HAP-1 (cell line): Measurements from ENCODE around the gene SPEM2.

Experiments
- DNase-seq, 2 experiments: peaks; one replicate each; pipeline ENCODE4 v3.0.0-alpha.2; 2016 to 2020; ENCODE audit warnings: low spot score in 2 of 2
- H3K27me3 ChIP-seq: fragments of 250-450 bp; sonication (Bioruptor Pico); 2 replicates; pipeline ENCODE4 v1.5.1; 2020; ENCODE audit warnings: low read depth, mild to moderate bottlenecking, moderate library complexity
- H3K36me3 ChIP-seq: fragments of 250-450 bp; sonication (Bioruptor Pico); replicated peaks from 2 replicates; pipeline ENCODE4 v1.5.1; 2020; ENCODE audit warnings: mild to moderate bottlenecking
- H3K4me1 ChIP-seq: fragments of 250-450 bp; sonication (Bioruptor Pico); 2 replicates; pipeline ENCODE4 v1.5.1; 2020; ENCODE audit warnings: mild to moderate bottlenecking
- H3K4me3 ChIP-seq: fragments of 250-450 bp; sonication (Bioruptor Pico); 2 replicates; pipeline ENCODE4 v1.5.1; 2020; ENCODE audit warnings: mild to moderate bottlenecking, moderate library complexity
- H3K9me3 ChIP-seq: fragments of 250-450 bp; sonication (Bioruptor Pico); 2 replicates; pipeline ENCODE4 v1.5.1; 2020; ENCODE audit warnings: mild to moderate bottlenecking, moderate library complexity
- in situ Hi-C: fragments of 300-500 bp; cut with MboI; formaldehyde crosslinking; loops from 3 replicates; pipeline ENCODE4 v1.14.3; 2020; ENCODE audit warnings: low sequenced_read_pairs, inconsistent platforms, mixed read lengths

Gene SPEM2

GRCh38 chr17:7407485-7408251 is 17.7 kb upstream of the SPEM2 start, which contains the start of gene NLGN2:
TSS of gene NLGN2 (plus strand) at chr17:7407845. CDS start at chr17:7408256, 411 bp downstream.
- peaks cover 10% of the 10 kb centered on the region for H3K36me3 ChIP-seq
- DNase-seq, result no peak
- no peaks in the 10 kb centered on the region for H3K27me3 ChIP-seq
- in situ Hi-C loops, result no loop called here
- peaks cover 5% of the 10 kb centered on the region for H3K4me1 ChIP-seq
- H3K4me3 ChIP-seq, result no peak within 1 kb of the TSS
- no peaks in the 10 kb centered on the region for H3K9me3 ChIP-seq

- peaks cover 9% of the 10 kb centered on the region for H3K36me3 ChIP-seq
- in situ Hi-C loops, result no loop called here
- no peaks in the 10 kb centered on the region; the same call in 1 of the 2 replicates for H3K4me1 ChIP-seq
- no peak for DNase-seq
- H3K4me3 ChIP-seq, result no peak overlapping the region
- H3K27me3 ChIP-seq, result no peaks in the 10 kb centered on the region
- no peaks in the 10 kb centered on the region for H3K9me3 ChIP-seq
Measured at GRCh38 chr17:7408252-7408727, 17.1 kb upstream of the SPEM2 start.

- no peak for DNase-seq
- Histone ChIP-seq H3K4me3 (no peak overlapping the region), H3K36me3 (peaks cover 9% of the 10 kb centered on the region), H3K4me1 (no peaks in the 10 kb centered on the region; the same call in 1 of the 2 replicates), H3K9me3 (no peaks in the 10 kb centered on the region), H3K27me3 (no peaks in the 10 kb centered on the region)
- in situ Hi-C loops, result no loop called here
Measured at GRCh38 chr17:7408863-7409262, 16.6 kb upstream of the SPEM2 start.

GRCh38 chr17:7409716-7410115 is 15.7 kb upstream of the SPEM2 start:
- Histone ChIP-seq H3K27me3 (no peaks in the 10 kb centered on the region), H3K9me3 (no peaks in the 10 kb centered on the region), H3K4me3 (no peak overlapping the region), H3K4me1 (no peaks in the 10 kb centered on the region; the same call in 1 of the 2 replicates), H3K36me3 (peaks cover 9% of the 10 kb centered on the region)
- no peak for DNase-seq
- in situ Hi-C loops, result no loop called here

- Histone ChIP-seq H3K36me3 (peaks cover 15% of the 10 kb centered on the region), H3K4me3 (no peak overlapping the region), H3K27me3 (no peaks in the 10 kb centered on the region), H3K9me3 (no peaks in the 10 kb centered on the region), H3K4me1 (no peaks in the 10 kb centered on the region; the same call in 1 of the 2 replicates)
- no peak for DNase-seq
- in situ Hi-C loops, result no loop called here
Measured at GRCh38 chr17:7410634-7411426, 14.6 kb upstream of the SPEM2 start.

GRCh38 chr17:7411427-7411750 is 14.0 kb upstream of the SPEM2 start:
- no peaks in the 10 kb centered on the region for H3K4me1 ChIP-seq
- H3K9me3 ChIP-seq, result no peaks in the 10 kb centered on the region
- DNase-seq, result no peak
- no peak overlapping the region for H3K4me3 ChIP-seq
- in situ Hi-C loops, result no loop called here
- no peaks in the 10 kb centered on the region for H3K27me3 ChIP-seq
- H3K36me3 ChIP-seq, result peaks cover 15% of the 10 kb centered on the region

GRCh38 chr17:7413346-7413985 is 11.9 kb upstream of the SPEM2 start:
- H3K4me3 ChIP-seq, result no peak overlapping the region
- no peak for DNase-seq
- H3K9me3 ChIP-seq, result no peaks in the 10 kb centered on the region
- in situ Hi-C loops, result no loop called here
- H3K36me3 ChIP-seq, result peaks cover 15% of the 10 kb centered on the region
- H3K27me3 ChIP-seq, result no peaks in the 10 kb centered on the region
- no peaks in the 10 kb centered on the region for H3K4me1 ChIP-seq

- no peak for DNase-seq
- Histone ChIP-seq H3K27me3 (no peaks in the 10 kb centered on the region), H3K4me3 (no peak overlapping the region), H3K9me3 (no peaks in the 10 kb centered on the region), H3K4me1 (no peaks in the 10 kb centered on the region), H3K36me3 (peaks cover 10% of the 10 kb centered on the region)
- in situ Hi-C loops, result no loop called here
Measured at GRCh38 chr17:7414837-7415236, 10.6 kb upstream of the SPEM2 start.

- in situ Hi-C loops, result no loop called here
- Histone ChIP-seq H3K9me3 (no peaks in the 10 kb centered on the region), H3K4me1 (no peaks in the 10 kb centered on the region), H3K27me3 (no peaks in the 10 kb centered on the region), H3K4me3 (no peak overlapping the region), H3K36me3 (peaks cover 5% of the 10 kb centered on the region; the same call in 1 of the 2 replicates)
- no peak for DNase-seq
Measured at GRCh38 chr17:7415784-7416183, 9.6 kb upstream of the SPEM2 start.

- peaks cover 5% of the 10 kb centered on the region; the same call in 1 of the 2 replicates for H3K36me3 ChIP-seq
- no peak for DNase-seq
- no peaks in the 10 kb centered on the region for H3K9me3 ChIP-seq
- no peak overlapping the region for H3K4me3 ChIP-seq
- H3K4me1 ChIP-seq, result no peaks in the 10 kb centered on the region
- in situ Hi-C loops, result no loop called here
- H3K27me3 ChIP-seq, result no peaks in the 10 kb centered on the region
Measured at GRCh38 chr17:7416323-7416722, 9.1 kb upstream of the SPEM2 start.

- Histone ChIP-seq H3K36me3 (peaks cover 5% of the 10 kb centered on the region; the same call in 1 of the 2 replicates), H3K4me1 (no peaks in the 10 kb centered on the region), H3K27me3 (no peaks in the 10 kb centered on the region), H3K4me3 (no peak overlapping the region), H3K9me3 (no peaks in the 10 kb centered on the region)
- DNase-seq, result no peak
- in situ Hi-C loops, result no loop called here
Measured at GRCh38 chr17:7417056-7417655, 8.3 kb upstream of the SPEM2 start.

GRCh38 chr17:7418472-7419152 is 6.8 kb upstream of the SPEM2 start:
- DNase-seq, result no peak
- H3K36me3 ChIP-seq, result peaks cover 5% of the 10 kb centered on the region; the same call in 1 of the 2 replicates
- no peaks in the 10 kb centered on the region for H3K27me3 ChIP-seq
- in situ Hi-C loops, result no loop called here
- H3K4me1 ChIP-seq, result no peaks in the 10 kb centered on the region
- H3K4me3 ChIP-seq, result no peak overlapping the region
- H3K9me3 ChIP-seq, result no peaks in the 10 kb centered on the region
